Ecto neural progenitor cell (in vitro differentiated cells): Measurements from ENCODE around the gene NYNRIN.
"Not testable (repeated sequence)": the region's sequence is repeated elsewhere in the genome, so short reads cannot be mapped to it uniquely, and the experiment has no call there.

Experiments
- DNase-seq: peaks from one replicate; pipeline ENCODE4 v3.0.0-alpha.2; 2018; ENCODE audit warnings: low spot score

NYNRIN gene

GRCh38 chr14:24431569-24432258 is 32.9 kb downstream of the NYNRIN start:
- DNase-seq: peak; percentile 89

- no peak for DNase-seq
Measured at GRCh38 chr14:24432259-24433131, 33.7 kb downstream of the NYNRIN start.

GRCh38 chr14:24434036-24434435 is 35.2 kb downstream of the NYNRIN start:
- no peak for DNase-seq

GRCh38 chr14:24434676-24435075 is 35.9 kb downstream of the NYNRIN start:
- DNase-seq: no peak

- DNase-seq: no peak
Measured at GRCh38 chr14:24435192-24435810, 36.5 kb downstream of the NYNRIN start.

- no peak for DNase-seq
Measured at GRCh38 chr14:24435998-24436354, 37.2 kb downstream of the NYNRIN start.

GRCh38 chr14:24436355-24437019 is 37.7 kb downstream of the NYNRIN start:
- DNase-seq: peak; percentile 31

- DNase-seq: no peak
Measured at GRCh38 chr14:24437020-24437735, 38.4 kb downstream of the NYNRIN start.

- DNase-seq: no peak
Measured at GRCh38 chr14:24437736-24438067, 38.9 kb downstream of the NYNRIN start.

- DNase-seq: no peak
Measured at GRCh38 chr14:24438223-24439097, 39.7 kb downstream of the NYNRIN start.

- DNase-seq: no peak
Measured at GRCh38 chr14:24439257-24439656, 40.5 kb downstream of the NYNRIN start.

- DNase-seq: no peak
Measured at GRCh38 chr14:24439830-24440605, 41.2 kb downstream of the NYNRIN start.

- DNase-seq: no peak
Measured at GRCh38 chr14:24440606-24441399, 42.0 kb downstream of the NYNRIN start.

- no peak for DNase-seq
Measured at GRCh38 chr14:24441485-24441884, 42.7 kb downstream of the NYNRIN start.

- DNase-seq: no peak
Measured at GRCh38 chr14:24441904-24442239, 43.1 kb downstream of the NYNRIN start.

GRCh38 chr14:24442240-24443052 is 43.6 kb downstream of the NYNRIN start, which contains the start of gene SDR39U1:
Gene SDR39U1, minus strand, starts transcription at chr14:24442776. Its CDS starts 7 bp downstream, at chr14:24442769.
- peak; percentile 94 for DNase-seq

GRCh38 chr14:24443053-24443665 is 44.4 kb downstream of the NYNRIN start:
- DNase-seq: no peak

- DNase-seq: not testable (repeated sequence)
Measured at GRCh38 chr14:24450828-24451227, 52.0 kb downstream of the NYNRIN start.
